ENCODE results near the gene TAS2R50.
"Not testable (repeated sequence)": the region's sequence is repeated elsewhere in the genome, so short reads cannot be mapped to it uniquely, and the experiment has no call there.

Gene TAS2R50, protein sequence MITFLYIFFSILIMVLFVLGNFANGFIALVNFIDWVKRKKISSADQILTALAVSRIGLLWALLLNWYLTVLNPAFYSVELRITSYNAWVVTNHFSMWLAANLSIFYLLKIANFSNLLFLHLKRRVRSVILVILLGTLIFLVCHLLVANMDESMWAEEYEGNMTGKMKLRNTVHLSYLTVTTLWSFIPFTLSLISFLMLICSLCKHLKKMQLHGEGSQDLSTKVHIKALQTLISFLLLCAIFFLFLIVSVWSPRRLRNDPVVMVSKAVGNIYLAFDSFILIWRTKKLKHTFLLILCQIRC

DNA sequence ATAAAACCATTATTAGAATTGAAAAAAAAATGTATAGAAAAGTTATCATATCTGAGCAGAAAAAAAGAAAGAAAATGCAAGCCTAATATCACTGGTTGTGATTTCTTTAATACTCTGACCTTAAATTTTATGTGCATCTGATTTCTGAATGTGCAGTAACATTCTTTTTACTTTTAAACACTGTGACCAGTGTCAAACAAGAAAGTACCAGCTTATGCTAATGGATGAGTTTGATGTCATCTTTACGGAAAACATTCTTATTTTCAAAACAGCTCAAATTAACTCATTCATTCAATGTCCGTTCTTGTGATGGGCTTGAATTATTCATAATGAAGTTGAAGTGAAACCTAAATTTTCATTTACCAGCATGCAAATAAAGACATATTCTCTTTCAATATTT, at the start of gene TAS2R50:
Gene TAS2R50, minus strand, starts transcription at position 101 of the 400 bp plus-strand sequence. Its CDS starts 52 bp downstream, at position 49.
- DNase-seq (ENCODE audit: low read depth), result no peak

DNA sequence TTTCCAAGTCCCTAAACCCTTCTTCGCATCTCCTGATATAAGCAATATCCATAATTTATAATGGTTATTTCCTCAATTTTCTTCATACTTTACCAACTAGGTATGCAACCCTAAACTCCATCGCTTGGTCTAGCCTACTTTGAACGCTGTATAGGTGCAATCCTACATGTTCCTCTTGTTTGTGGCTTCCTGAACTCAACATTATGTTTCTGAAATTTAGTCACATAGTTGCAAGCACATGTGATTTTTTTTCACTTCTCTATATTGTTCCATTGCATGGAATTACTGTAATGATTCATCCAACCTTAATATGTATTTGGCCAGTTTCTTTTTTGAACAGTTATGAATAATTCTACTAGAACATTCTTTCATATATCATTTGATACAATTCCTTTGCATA, 47.2 kb upstream of the TAS2R50 start:
- not testable (repeated sequence) for DNase-seq (ENCODE audit: low read depth)

DNA sequence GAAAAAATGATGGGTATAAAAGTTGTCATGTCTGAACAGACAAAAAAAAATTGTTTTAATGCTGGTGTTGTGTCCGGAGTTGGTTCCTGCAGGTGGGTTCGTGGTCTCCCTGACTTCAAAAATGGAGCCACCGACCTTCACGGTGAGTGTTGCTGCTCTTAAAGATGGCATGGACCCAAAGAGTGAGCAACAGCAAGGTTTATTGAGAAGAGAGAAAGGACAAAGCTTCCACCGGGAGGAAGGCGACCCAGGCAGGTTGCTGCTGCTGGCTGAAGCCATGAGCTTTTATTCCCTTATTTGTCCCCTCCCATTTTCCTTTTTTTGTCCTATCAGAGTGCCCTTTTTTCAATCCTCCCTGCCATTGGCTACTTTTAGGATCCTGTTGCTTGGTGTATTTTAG, 44.6 kb upstream of the TAS2R50 start, which contains the start of gene TAS2R31:
Gene TAS2R31, minus strand, starts transcription at position 101 of the 400 bp plus-strand sequence. Its CDS starts 72 bp downstream, at position 29.
- no peak for DNase-seq (ENCODE audit: low read depth)

DNA sequence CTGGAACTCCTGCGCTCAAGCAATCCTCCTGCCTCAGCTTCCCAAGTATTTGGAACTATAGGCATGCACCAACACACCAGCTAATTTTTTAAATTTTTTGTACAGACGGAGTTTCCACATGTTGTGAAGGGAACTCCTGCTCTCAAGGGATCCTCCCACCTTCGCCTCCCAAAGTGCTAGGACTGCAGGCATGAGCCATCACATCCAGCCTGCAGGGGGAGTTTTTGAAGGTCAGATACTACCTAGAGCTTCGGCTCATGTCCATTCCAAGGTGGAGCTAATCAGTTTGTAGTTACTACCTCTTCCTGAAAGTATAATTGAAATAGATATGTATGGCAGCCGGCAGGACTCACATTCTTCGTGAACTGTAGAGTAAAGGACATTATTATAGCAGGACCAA, 39.4 kb upstream of the TAS2R50 start:
- no peak for DNase-seq (ENCODE audit: low read depth)

DNA sequence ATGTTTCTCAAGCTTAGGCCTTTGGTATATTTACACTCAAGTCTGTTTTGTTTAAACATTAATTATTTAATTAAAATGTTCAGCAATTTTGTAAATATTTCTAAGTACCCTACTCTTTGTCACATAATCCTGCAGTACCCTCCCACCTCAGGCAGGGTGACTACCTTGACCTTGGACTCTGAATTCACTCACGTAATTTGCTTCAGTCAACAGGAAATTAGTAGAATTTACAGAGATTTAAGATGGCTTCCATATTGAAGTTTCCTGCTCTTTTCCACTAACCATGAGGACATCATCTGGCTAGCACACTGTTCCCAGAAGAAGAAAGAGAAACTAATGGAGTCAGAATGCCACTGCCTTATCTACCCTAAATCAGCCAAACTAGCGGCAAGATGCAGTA, 36.7 kb upstream of the TAS2R50 start:
- no peak for DNase-seq (ENCODE audit: low read depth)

DNA sequence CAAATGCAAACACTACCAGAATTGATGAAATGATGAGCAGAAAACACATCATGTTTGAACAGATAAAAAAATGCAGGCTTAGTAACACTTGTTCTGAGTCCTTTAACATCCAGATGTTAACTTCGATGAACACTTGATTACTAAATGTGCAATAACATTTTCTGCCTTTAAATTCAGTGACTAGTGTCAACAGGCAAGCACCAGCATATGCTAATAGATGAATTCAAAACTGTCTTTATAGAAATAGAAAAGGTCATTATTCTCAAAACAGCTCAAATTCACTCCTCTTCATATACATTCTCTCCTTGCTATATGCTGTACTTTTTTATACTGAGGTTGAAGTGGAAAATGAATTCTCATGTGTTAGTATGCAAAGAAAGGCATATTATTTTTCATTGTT, 35.8 kb upstream of the TAS2R50 start, which contains the start of gene TAS2R19:
Gene TAS2R19, minus strand, starts transcription at position 101 of the 400 bp plus-strand sequence. Its CDS starts 49 bp downstream, at position 52.
- DNase-seq (ENCODE audit: low read depth), result no peak

DNA sequence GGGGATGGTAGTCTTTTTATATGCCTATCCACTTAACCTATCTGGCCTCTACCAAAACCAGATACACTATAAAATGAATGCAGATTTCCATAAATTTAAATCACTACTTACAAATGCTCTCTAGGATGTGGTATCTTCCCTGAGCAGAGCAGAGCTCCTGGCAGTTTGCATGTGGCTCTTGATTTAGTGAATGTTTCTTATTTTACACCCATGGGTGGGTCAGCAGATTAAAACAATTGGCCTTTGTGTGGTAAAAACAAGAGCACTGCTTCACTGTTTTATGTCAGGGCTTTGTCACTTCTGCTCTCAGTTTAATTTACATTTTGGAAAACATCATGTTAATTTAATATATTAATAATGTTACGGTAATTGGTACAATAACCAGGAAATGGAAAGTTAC, 30.2 kb upstream of the TAS2R50 start:
- no peak for DNase-seq (ENCODE audit: low read depth)

DNA sequence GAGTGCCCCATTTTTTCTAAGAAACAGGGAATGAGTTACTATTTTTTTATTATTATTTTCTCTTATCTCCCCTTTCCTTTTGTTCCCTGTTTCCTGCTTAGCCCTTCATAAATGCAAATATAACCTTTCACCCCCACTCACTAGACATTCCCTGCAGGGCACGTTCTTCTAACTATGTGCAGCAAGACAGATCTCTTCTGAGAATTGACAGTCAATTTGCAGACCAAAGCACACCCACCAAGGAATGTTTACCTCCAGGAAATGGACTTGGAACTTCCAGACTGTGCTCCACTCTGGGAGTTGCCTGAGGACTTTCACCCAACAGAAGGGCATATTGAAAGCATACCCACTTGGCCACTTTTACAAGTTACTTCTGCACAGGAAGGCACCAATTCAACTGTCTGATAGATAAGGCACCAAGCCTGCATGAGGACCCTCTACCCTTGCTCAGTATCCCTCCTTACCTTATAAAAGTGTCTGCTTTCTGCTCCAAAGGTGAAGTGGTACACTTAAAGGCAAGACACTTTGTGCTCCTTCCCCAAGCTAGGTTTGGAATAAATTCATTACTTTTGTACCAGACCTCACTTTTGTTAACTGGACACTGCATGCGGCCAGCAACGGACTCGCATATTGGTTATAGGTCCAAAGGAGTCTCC, 29.2 kb upstream of the TAS2R50 start:
- DNase-seq (ENCODE audit: low read depth), result no peak

DNA sequence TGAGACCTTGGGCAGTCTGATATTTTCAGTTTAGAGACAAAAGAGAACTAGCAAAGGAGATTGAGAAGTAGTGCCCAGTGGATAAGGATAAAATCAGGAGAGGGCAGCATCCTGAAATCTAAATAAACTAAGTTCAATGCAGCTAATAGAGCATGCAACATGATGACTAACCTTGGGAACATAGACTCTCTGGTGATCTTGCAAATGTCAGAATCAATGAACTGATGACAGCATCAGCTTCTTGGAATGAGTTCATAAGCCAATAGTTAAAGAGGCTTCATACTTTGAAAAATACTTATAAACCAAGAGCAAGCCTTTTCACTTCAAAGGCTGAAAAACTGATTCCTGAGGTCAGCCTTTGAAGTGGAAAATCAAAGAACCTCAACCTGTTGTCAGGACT, 27.5 kb upstream of the TAS2R50 start:
- DNase-seq (ENCODE audit: low read depth), result peak; percentile 2

DNA sequence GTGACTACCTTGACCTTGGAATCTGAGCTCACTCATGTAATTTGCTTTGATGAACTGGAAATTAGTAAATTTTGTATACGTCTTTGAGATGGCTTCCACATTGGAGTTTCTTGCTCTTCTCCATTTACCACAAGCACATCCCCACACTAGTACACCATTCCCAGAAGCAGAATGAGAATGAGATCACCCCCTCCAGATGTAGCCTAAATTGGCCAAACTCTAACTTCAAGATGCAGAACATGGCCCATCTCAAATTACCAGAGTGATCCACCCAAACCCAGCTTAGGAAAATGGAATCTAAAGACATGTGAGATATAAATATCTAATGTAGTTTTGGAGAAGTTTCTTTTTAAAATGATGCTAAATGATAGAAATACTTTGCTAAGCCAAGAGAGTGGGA, 20.9 kb upstream of the TAS2R50 start:
- DNase-seq (ENCODE audit: low read depth), result no peak

DNA sequence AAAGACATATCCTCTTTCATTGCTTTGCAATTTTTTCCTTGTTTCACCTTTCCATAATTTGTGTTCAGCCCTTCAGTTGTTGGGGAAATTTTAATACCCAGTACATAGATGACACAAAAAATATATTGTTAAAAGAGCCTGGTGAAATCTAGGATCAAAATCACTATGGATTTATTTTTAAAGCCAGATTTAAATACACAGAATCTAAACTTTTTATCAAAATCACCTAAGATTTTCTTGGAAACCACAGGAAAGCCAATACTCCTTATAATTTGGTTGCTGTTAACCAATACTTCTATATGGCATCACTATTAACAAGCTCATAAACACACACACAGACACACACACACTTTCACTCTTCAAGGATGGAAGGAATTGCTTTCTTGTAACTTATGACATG, 11.5 kb upstream of the TAS2R50 start, which contains the start of gene TAS2R20:
Gene TAS2R20, minus strand, starts transcription at position 101 of the 400 bp plus-strand sequence. CDS start 429 bp downstream, outside the sequence.
- no peak for DNase-seq (ENCODE audit: low read depth)

DNA sequence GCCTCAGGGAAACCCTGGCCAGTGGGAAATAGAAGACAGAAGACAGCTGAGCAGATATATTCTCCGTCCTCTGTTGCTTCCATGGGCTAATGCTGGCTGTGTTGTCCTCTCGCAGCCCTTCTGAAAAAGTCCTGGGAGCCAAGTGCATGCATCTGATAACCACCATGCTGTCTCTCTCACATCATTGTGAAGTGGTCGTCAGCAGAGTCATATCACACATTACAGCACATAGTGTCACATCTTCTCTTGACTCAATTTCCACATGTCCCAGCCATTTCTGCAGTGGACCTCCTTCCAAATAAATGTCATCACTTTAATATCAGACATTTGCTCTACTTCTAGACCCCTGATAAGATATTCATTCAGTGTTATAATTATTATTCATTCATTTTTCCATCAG, 7.6 kb upstream of the TAS2R50 start:
- DNase-seq (ENCODE audit: low read depth), result no peak

DNA sequence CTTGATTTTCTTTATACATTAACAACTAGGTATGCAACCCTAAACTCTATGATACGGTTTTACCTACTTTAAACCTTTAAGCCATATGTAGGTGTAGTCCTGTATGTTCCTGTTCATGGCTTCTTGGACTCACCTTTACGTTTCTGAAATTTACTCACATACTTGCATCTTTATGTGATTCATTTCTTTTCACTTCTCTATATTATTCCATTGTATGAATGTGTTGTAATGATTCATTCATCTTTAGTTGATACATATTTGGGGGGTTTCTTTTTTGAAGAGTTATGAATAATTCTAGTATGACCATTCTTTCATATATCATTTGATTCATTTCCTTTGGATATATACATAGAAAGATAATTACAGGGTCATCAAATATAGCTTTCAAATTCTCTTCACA, 2.4 kb upstream of the TAS2R50 start:
- no peak for DNase-seq (ENCODE audit: low read depth)

DNA sequence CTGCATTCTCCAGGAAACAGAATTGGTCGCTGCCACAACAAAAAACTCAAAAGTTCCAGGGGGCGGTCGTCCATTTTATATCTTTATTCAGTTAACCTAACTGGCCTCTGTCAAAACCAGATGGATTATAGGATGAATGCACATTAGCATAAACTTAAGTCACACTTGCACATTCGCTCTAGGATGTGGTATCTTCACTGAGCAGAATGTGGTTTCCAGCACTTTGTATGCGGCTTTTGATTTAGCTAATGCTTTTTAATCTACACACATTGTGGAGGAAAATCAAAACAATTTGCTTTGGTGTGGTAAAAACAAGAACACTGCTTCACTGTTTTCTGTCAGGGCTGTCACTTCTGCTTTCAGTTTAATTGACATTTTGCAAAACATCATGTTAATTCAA, 4.5 kb downstream of the TAS2R50 start:
- DNase-seq (ENCODE audit: low read depth), result no peak

DNA sequence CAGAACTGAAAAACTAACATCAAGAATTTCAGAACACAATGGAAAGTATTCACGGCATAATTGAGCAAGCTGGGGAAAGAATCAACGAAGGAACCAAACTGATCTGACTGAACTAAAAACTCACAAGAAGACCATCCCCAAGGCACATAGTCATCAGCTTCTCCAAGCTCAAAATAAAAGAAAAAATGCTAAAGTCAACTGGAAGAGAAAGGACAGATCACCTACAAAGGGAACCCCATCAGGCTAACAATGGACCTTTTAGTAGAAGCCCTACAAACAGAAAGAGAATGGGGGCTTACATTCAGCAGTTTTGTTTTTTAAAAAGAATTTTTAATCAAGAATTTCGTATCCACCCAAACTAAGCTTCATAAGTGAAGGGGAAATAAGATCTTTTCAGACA, 11.7 kb downstream of the TAS2R50 start:
- DNase-seq (ENCODE audit: low read depth), result no peak

DNA sequence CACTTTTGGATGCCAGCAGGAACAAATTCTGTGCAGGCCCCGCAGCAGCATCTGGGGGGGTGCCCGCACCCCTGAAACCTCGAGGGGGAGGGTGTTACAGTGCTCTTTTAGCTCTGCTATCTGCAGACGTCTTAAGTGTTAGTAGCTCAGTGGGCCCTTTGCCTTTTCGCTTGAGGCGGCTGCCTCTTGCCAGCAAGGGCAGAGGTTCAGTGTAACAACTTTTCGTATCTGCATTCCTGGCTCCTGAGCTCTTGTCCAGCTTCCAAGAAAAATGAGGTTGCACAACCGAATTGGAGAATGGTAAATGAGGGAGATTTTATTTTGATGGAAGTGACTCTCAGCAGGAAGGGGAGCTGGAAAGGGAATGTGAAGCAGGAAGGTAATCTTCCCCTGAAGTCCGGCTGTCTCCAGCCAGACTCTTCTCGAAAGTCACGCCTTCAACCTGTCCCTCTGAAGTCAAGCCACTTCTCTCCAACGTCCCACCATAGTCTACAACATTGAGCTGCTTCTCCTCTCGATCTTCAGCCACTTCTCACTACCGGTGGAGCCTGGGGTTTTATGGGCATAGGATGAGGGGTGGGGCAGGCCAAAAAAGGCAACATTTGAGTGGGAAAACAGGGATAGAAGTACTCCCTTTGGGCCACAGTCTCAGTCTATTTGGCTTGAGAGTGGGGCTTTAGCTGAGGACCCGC, 17.8 kb downstream of the TAS2R50 start:
- DNase-seq (ENCODE audit: low read depth), result peak; percentile 18

DNA sequence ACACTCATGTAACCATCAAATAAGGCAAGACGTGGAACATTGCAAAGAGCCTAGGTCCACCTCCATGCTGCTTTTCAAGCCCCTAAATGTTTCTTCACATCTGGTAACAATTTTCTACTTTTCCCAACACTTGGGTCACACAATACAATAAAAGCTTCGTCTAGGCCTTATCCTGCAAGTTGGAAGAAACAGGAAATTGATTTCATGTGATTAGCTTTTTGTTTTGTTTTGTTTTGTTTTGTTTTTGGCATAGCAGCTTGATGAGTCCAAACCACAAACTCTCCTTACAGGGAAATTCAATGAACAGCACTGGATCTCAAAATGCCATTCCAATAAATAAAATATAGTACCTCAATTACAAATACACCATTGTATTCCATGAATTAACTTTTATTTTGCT, 19.3 kb downstream of the TAS2R50 start:
- peak; percentile 22 for DNase-seq (ENCODE audit: low read depth)

DNA sequence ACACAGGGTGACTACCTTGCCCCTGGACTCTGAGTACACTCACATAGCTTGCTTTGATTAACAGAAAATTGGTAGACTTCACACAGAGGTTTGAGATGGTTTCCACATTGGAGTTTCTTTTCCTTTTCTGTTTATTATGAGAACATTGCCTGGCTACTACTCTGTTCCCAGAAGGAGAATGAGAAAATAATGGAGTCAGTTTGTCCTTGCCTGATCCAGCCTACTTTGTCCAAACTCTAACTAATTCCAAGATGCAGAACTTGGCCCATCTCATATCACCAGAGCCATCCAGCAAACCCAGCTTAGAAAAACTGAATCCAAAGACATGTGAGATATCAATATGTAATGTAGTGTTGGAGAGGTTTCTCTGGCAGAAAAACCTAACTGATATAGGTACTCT, 20.4 kb downstream of the TAS2R50 start:
- DNase-seq (ENCODE audit: low read depth), result no peak

DNA sequence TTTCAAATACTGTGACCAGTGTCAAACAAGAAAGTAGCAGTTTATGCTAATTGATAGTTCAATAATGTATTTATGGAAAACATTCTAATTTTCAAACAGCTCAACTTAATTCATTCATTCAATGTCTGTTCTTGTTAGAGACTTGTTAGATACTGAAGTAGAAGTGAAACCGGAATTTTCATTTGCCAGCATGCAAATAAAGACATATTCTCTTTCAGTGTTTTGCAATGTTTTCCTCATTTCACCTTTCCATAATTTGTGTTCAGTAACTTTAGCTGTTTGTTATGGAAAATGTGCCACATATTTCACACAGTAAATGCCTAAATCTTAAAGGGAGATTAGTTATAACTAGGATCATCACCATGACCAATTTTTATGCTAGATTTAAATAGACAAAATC, 21.2 kb downstream of the TAS2R50 start:
- DNase-seq (ENCODE audit: low read depth), result peak; percentile 3

DNA sequence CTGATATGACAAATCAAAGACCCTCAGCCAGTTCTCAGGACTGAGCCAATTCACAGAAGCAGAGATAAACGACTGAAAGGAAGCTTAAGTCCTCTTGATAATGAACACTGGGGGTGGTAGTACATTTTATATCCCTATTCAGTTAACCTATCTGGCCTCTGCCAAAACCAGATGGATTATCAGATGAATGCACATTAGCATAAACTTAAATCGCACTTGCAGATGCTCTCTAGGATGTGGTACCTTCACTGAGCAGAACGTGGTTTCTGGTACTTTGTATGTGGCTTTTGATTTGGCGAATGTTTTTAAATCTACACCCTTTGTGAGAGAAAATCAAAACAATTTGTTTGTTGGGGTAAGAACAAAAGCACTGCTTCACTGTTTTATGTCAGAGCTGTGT, 26.5 kb downstream of the TAS2R50 start:
- DNase-seq (ENCODE audit: low read depth), result no peak

DNA sequence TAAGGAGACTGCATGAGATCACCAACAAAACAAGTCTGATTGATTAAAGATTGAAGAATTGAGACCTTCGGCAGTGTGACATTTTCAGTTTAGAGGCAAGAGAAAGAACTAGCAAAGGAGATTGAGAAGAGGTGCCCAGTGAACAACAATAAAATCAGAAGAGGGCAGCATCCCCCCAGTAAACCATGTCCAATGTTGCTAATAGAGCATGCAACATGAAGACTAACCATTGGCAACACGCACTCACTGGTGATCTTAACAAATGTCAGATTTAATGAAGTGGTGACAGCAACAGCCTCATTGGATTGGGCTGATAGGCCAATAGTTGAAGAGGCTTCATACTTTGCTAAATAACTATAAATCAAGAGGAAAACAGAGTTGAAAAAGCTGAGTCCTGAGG, 26.9 kb downstream of the TAS2R50 start:
- no peak for DNase-seq (ENCODE audit: low read depth)

DNA sequence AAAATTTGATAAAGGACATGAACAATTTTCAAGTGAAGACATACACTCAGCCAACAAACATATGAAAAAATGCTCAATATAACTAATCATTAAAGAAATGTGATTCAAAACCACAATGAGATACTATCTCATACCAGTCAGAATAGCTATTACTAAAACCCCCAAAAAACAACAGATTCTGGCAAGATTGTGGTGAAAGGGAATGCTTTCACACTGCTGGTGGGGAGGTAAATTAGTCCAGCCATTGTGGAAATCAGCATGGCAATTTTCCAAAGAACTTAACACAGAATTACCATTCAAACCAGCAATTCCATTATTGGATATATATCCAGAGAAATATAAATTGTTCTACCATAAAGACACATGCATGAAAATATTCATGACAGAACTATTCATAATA, 29.0 kb downstream of the TAS2R50 start:
- no peak for DNase-seq (ENCODE audit: low read depth)

DNA sequence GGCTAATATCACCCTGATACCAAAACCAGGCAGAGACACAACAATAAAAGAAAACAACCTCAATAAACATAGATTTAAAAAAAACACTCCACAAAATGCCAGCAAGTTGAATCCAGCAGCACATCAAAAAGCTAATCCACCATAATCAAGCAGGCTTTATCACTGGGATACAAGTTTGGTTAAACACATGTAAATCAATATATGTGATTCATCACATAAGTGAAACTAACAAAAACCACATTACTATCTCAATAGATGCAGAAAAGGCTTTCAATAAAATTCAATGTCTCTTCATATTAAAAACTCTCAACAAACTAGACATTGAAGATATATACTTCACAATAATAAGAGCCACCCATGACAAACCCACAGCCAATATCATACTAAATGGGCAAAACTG, 30.6 kb downstream of the TAS2R50 start:
- no peak for DNase-seq (ENCODE audit: low read depth)

Data from stromal cell of bone marrow (primary cell).